GM21360 (cell line): ENCODE data around the gene PDE1A.

ENCODE experiments used
- ATAC-seq: cut with Tn5 transposase; IDR thresholded peaks from one replicate; pipeline ENCODE4 v1.9.1; 2021; ENCODE audit warnings: mild to moderate bottlenecking, moderate library complexity; ENCODE audit not compliant: unreplicated experiment

The PDE1A gene

DNA sequence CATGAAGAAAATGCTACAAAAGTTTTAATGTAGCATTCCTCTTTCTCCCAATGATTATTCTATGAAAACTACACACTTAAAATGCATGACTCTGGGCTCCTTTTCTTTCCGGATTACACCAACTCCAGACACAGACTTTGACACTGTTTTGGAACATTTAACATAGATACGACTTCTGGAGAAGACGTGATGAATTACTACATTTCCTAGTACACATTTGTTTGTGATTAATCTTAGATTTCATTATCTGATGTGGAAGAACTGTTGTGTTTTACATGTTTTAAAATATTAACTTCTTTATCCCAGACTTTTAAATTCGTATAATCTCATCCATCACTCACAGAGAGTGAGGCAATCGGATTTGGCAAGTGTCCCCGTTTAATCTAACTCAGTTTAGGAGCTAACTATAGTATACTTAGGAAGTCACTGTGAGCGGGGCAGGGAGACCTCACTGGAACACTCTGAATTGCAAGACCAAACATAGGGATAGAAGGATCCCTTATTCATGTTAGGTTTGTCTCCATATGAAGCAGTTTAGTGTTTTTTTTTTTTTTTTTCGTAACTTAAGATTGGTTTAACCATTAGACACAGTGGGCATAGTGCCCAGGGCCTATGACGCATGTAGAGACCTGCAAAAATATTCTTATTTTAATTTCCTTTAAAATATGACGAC is 66.7 kb downstream of the PDE1A start:
- no peak for ATAC-seq

DNA sequence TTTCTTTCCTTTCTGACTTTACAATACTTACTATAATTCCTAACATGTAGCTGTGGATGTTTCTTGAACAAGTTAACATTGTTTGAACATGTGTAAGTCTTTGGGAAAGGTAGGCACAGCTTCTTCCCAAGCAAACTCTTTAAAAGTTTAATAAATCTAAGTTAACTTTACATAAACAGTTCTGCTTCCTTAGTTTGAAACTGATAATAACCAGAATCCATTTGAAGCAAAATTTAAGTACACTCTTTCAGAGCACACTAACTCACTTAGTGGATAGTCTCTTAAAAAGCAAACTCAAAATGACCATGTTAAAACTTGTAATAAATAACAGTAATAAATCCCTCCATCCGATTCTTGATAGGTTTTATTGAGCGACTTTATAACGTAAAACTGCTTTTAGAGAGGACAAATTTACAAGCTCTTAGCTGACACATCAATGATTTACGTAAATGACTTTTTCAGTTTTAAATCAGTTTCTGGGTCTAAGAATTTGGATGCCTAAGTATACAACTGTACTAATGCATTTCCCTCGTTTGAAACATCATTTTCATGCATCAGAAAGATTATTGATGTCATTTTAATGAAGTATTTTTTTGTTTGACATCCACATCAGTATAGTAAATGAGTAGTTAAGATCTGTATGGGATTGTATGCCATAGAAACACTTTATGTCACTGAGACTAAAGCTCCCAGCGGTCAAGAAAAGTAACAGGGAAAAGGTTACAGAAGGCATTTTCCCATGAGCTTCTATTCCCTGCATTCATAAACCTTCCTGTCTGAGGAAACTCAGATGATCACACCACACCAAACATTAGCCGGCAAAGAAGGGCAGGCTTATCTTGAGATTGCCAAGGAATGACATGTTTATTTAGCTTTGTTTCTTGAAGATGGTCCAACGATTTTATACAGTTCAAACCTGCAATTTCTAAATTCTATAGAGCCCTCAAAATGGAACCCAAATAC is 67.5 kb downstream of the PDE1A start:
- ATAC-seq: no peak

DNA sequence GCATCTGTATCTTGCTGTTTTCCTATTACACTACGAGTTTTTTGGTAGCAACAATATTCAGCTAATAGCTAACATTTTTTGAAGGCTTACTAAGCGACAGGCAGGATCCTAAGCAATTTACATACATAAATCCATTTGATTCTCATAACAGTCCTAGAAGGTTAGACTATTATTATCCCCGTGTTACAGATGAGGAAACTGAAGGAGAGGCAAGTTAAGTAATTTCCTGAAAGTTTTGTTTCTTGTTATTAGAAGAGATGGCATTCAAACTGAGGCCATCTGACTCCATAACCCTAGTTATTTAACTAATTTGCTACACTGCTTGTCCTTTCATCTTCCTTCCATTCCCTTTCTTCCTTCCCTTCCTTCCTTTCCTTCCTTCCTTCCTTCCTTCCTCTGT is 68.2 kb downstream of the PDE1A start:
- ATAC-seq: no peak

DNA sequence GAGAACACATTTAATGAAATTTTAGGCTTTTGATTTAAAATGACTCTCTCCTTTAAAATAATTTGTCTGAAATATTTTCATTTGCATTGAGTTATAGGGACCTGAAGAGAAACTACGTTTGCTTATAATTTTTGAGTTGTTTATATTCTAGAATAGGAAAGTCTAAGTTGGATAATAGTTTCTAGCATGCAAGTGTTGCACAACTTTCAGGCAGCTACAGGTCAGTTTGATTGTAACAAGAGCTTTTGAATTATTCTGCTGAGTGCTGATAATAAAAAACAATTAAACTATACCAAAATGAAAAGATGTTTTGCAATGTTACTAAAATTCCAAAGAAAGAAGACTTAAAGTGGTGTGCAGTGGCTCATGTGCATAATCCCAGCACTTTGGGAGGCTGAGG is 71.0 kb downstream of the PDE1A start:
- no peak for ATAC-seq

DNA sequence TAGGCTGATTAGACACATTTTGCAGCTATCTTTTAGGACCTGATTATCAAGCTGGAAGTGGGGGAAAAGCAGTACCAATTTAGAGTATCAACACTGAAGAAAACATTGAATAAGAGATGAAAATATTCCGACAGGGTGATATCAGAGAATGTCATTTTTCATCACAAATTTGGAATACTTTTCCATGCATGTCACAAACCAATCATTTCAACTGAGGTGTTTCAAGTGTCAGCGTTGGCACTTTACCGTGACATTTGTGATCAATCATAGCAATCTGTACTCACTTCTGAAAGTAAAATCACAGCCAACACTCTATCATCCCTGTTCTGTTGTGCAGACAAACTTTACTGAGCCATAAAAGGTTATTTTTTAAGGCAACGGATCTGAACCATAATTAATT is 75.4 kb downstream of the PDE1A start:
- ATAC-seq: no peak

DNA sequence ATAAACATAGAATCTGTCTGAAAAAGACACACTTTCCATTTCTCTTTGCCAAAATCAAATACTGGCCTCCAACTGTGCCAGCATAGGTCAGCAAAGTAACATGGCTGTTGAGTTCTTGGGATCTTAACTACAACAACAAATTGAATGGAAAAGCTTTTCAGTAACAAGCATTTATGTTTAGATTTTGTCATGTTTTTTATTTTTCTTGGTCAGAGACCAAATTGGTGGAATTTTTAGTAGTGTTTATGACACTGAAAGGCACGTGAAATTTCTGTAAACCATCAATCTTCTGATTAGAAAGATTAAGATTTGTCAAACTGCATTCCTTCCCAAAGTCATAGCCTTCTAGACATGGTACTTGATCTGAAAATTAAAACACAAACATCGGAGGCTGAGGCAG is 77.6 kb downstream of the PDE1A start:
- no peak for ATAC-seq

DNA sequence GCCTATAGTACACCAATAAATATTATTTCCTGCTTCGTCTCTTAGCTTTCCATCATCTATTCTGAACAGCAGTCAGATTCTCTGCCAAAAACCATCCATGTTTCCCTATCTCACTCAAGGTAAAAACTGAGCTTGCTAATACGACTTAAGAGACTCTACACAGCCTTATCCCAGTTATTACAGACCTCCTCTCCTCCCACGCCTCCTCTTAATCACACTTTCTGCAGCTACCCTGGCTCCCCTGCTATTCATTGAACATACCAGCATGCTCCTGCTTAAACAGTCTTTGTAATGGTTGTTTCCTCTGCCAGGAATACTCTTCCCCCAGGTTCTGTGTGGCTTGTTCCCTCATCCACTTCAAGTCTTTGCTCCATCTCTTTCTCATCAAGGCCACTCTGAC is 81.5 kb downstream of the PDE1A start:
- no peak for ATAC-seq

DNA sequence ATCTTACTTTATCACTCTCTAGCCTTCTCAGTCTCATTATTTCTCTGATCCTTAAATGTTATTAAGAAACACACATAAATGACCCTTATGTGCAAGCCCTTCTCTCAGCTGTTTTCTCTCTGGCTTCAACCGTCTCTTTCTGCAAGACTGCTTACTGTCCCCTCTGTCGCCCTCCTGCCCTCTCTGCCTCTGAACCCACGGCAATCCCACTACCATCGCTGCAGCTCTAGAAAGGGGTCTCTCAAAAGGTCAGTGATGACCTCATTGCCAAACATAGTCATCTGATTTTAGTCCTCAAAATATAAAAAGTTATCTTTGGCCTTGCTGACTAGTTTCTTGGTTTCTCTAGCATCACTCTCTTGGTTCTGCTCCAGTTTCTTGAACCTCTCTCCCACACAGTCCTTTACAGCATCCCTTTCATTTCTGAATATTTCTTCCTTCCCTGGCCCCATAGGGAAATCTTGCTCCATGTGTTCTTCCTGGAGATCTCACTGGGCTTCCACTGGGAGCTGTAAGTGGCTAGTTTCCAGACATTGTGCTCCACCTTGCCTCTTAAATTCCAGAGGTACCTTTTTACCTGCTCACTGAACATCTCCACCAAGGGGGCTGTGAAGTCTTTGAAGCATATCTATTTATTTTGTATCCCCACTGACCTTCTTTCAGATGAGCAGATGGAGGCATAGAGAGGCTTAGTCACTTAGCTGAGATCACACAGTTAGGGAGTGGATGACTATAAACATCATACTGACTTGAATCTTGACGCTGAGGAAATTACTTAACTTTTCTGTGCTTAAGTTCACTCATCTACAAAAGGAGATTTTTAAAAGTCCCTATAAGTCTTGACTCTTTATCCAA is 96.2 kb downstream of the PDE1A start:
- ATAC-seq: no peak

DNA sequence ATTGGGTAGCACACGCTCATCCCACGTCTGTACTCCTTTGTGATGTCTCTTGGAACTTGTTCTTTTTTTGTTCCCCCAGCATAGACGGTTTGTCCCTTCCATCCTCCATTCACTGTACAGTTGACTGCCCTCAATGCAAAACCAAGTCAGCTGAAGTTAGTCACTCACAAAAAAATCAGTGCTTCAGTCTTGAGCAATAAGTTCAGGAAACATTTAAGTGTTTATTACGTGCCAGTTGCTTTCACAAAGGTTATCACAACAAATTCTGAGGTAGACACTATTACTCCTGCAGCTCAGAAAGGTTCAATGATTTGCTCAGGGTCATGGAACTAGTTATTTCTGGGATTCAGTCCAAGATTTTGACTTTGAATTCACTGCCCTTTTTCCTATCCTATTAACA is 102.2 kb downstream of the PDE1A start:
- ATAC-seq: no peak

DNA sequence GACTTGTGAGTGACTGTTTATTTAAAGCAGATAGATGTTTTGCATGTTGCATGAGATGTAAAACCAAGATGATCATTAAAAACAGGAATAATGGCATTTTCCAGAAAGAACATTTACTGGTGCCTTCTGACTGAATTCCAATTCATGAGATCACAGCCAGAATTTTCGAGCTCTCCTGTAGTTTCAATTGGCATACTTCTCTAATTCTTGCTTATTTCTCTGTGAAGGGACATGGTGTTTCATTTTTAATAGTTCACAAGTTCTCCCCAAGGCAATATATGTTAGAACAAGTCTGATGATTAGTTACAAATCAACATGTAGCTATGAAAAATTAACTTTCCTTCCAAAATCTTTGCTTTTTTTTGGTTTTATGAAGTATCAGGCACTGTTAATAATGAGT is 105.7 kb downstream of the PDE1A start:
- ATAC-seq: no peak

DNA sequence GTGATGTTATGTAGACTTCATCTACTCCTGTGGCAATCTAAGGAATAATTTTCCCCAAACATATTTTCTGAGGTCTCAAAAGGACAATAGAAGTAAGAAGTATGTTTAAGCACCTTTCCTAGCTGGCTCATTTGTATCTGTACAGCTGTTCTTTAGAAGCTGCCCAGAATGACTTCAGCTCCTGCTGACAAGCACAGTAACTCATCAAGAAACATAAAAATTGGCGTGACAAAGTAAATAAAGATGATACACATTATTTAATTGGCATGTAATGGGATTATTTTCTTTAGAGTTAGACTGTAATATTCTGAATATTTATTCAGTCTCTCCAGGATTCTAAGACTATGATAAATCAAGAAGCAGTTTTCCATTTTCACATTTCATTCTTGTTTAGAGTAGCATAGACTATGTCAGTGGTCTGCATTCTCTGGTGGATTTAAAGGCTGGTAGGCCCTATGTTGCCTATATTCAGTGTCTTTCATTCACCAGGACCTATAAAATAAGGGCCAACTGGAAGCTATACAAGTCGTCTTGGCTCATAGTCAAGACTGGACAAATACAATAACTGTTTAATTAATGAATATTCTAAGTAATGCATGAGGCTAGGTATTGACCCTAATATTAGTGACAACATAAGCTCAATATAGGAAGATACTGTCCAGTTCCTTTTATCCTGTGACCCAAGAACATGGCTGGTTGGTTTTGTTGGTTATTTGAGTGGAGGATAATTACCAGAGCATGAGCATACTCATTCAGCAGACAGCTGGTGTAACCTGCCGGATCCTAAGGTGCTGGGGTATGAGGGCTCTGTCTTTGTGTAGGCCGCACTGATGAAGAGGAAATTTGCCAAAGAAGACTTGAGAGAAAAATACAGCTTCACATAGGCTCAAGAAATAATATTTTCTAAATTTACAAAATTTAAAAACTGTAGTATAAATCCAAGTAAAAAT is 107.0 kb downstream of the PDE1A start:
- ATAC-seq: no peak

DNA sequence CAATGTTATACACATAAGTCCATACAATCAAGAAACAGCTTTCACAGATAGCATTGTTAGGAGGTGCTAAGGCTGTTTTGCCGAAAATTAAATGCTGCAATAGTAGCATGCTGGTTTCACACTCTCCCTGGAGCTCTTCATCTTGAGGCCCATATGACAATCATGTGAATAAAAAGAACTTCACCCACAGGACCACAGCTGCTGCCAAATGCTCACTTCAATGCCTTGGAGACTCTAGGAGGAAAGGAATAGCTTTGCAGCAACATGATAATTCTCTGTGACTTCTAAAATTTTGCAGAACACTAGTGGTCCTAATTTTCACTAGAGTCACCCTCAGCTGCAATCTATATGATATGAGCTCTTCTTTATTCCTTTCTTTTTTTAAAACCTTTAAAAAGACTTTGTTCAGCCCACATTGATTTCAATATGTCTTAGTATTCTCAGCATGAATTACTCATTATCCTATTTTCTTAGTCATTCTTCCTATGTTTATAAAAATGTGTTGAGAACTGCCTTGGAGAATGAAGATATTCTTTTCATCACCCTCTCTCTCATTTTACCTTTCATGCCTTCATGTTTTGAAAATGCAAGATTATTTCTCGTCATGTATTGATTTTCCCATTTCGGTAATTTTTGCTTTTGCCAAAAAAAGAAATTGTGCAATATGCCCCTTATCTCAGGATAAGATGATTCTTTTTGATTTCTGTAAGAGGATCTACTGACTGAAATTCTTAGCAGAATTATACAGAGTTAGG is 108.2 kb downstream of the PDE1A start:
- no peak for ATAC-seq

DNA sequence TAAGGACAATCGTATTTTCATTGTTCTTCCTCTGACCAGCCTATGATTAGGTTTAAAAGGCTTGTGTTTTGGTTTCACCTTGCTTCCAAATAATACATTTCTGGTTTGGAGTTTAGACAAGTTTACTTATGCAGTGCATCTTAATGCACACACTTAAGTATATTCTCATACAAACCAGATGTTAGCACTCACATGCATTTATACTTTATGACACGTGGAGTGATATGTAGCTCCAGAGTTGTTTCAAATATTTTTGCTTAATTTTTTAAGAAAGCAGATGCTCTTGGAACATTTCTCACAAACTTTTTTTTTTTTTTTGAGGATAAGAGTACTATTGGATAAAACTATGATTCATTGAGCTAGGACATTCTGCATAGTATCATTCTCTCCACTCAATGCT is 109.9 kb downstream of the PDE1A start:
- no peak for ATAC-seq

DNA sequence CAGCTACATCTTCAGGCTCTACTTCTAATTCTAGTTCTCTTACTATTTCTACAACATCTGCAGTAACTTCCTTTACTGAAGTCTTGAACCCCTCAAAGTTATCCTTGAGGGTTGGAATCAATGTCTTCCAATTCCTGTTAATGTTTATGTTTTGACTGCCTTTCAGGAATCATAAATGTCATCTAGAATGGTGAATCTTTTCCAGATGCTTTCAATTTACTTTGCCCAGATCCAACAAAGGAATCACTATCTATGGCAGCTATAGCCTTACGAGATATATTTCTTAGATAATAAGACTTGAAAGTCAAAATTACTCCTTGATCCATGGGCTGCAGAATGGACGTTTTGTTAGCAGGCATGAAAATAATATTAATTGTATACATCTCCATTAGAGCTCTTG is 123.9 kb downstream of the PDE1A start:
- ATAC-seq: no peak

DNA sequence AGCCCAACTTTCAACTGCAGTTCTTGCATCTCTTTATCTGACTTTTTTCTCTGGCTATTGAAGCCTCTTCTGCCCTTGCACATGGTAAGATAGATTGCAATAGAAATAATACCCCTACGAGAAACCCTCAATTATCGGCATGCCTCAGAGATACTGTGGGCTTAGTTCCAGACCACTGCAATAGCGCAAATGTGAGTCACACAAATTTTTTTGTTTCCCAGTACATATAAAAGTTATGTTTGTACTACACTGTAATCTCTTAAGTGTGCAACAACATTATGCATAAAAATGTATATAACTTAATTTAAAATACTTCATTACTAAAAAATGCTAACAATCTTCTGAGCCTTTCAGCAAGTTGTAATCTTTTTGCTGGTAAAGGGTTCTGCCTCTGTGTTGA is 124.7 kb downstream of the PDE1A start:
- ATAC-seq: no peak

DNA sequence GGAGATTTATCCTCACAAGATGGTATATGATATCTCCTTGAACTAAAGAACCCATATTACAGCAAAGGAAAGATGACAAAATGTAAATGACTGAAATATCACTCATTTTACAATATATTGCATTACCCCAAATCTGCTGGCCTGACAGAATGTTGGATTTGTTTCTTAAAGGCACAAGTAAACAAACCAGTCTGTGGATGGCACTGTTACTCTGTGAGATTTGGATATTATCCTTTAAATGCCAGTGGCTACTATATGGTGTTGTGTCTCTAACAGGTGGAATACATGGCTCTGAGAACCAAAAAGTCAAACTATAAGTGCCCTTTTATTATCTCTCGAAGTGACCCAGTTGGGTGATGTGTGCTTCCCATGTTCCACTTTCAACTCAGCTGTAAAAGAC is 125.7 kb downstream of the PDE1A start:
- no peak for ATAC-seq

DNA sequence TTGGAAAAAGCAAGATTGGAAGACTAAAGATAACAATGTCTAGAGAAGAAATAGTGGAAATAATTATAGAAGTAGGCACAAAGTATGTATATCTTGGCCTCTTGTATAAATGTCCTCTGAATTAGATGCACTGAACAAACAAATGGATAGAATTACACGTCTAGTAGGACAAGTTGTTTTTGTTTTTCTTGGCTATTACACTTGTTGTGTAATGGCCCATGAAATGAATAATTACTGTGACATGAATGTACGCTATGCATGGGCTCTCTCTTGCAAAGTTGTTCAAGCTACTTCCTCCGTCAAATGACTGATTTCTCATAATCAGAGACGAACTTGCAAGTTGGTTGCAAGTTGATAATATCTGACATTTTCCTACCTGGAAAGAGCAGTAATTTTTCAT is 126.2 kb downstream of the PDE1A start:
- no peak for ATAC-seq

DNA sequence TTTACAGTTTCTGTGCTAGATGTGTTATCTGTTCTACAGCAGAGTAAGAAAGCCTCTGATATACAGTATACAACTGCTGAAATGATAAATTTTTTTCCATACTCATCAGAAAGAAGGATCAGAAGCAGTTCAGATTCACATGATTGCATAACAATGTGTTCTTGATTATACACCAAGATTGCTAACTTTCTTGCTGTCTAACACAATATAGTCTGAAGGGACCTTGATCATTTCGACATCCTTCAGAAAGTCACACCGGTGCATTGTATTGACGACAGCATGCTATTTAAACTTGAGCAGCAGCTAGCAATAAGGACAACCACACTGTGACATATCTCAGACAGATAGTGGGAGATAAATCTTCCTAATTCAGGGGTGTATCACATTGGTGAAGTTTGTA is 127.2 kb downstream of the PDE1A start:
- no peak for ATAC-seq

DNA sequence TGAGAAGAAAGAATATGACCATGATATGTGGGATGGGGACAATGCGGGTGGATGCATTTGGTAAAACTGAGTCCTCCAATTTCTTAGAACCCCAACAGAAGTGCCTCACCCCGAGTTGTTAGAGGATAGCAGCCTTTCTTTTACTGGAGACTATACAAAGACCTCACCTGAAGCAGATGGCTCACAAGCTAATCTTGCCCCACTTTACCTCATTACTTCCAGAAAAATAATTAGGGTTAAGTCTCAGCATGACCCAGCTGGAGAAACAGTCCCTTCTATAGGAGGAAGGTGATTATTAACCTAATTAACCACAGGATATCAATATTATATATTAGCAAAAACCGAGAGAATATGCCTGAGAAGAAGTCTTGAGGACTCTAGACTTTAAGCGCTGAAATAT is 128.4 kb downstream of the PDE1A start:
- no peak for ATAC-seq

DNA sequence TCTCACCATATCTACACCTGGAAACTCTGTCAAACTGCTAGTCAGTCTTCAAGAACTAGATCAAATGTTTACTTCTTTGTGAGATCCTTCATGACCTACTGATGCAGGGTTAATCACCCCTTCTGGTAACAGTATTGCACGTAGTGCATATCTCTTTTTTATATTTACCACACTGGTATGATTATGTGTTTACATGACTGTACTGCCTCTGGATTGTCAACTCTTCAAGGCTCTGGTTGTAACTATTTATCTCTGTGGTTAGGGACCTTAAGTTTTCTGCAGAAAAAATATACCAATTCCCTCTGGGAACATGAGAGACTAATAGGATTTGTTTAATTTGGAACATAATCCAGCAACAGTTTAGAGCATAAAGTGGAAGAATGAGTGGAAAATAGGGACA is 135.5 kb downstream of the PDE1A start:
- ATAC-seq: no peak
